ENCODE data around the gene EMILIN1.

GRCh38 chr2:27071990-27072830, 6.2 kb upstream of the EMILIN1 start:
- no peak for TF ChIP-seq CTCF (IDR thresholded peaks at IDR 0.05; ENCODE audit: insufficient read depth, low read depth, low read length)
- no peak for TF ChIP-seq EZH2 (IDR thresholded peaks at IDR 0.05; ENCODE audit: insufficient read depth, low read length)

All from astrocyte (in vitro differentiated cells and primary cell).